K562 (cell line): ENCODE results near the gene SOS1. TPM values are rescaled to one million over a fixed set of nuclear protein-coding genes. Genes with fewer than 3 reads are reported as not detected.

ENCODE experiments used
- CBFA2T3 ChIP-seq: fragments of 450-650 bp; IDR thresholded peaks from 2 replicates; pipeline ENCODE4 v1.6.1; 2017
- EGR1 ChIP-seq: fragments of 450-650 bp; conservative IDR thresholded peaks from 2 replicates; pipeline ENCODE4 v1.6.1; 2017; ENCODE audit warnings: mild to moderate bottlenecking
- EHMT2 ChIP-seq: fragments of 450-650 bp; IDR thresholded peaks from 2 replicates; pipeline ENCODE4 v1.6.1; 2018; ENCODE audit warnings: antibody characterized with exemption
- EP300 ChIP-seq: IDR thresholded peaks from 2 replicates; pipeline ENCODE4 v1.6.1; 2012; ENCODE audit warnings: low read length, improper control_type of control experiment
- ETV1 ChIP-seq: fragments of 450-650 bp; conservative IDR thresholded peaks from 2 replicates; pipeline ENCODE4 v1.6.1; 2016; ENCODE audit warnings: missing genetic modification characterization, control low read depth, low read depth, missing compliant biosample characterization
- FOXJ2 ChIP-seq: fragments of 200-800 bp; sonication (Bioruptor generic); IDR thresholded peaks from 2 replicates; pipeline ENCODE4 v1.6.1; 2016; ENCODE audit warnings: missing genetic modification characterization, missing compliant biosample characterization
- HNRNPLL ChIP-seq: fragments of 200-400 bp; formaldehyde crosslinking; IDR thresholded peaks from 2 replicates; pipeline ENCODE4 v1.6.1; 2017; ENCODE audit warnings: low read length, low read depth, mild to moderate bottlenecking; ENCODE audit not compliant: poor library complexity, severe bottlenecking
- MCM3 ChIP-seq: fragments of 450-650 bp; IDR thresholded peaks from 2 replicates; pipeline ENCODE4 v1.6.1; 2016
- MCM5 ChIP-seq: fragments of 450-650 bp; IDR thresholded peaks from 2 replicates; pipeline ENCODE4 v1.6.1; 2016; ENCODE audit warnings: low read depth
- MYNN ChIP-seq, 2 experiments: sonication (generic); formaldehyde crosslinking in 1 of 2; IDR thresholded peaks; 2 replicates each; pipeline versions ENCODE4 v1.5.0 to v1.6.1; 2016 to 2020; ENCODE audit warnings: antibody characterized with exemption in 1 of 2, missing genetic modification reagents in 1 of 2
- POLR2B ChIP-seq: fragments of 450-650 bp; IDR thresholded peaks from 2 replicates; pipeline ENCODE4 v1.6.1; 2018; ENCODE audit warnings: low read depth; ENCODE audit not compliant: partially characterized antibody
- POLR3A ChIP-seq: IDR thresholded peaks from 2 replicates; pipeline ENCODE4 v1.6.1; 2011; ENCODE audit warnings: borderline replicate concordance, mild to moderate bottlenecking, moderate library complexity; ENCODE audit not compliant: insufficient read length, insufficient read depth; ENCODE audit errors: extremely low read depth
- PTRF ChIP-seq: fragments of 450-650 bp; IDR thresholded peaks from 2 replicates; pipeline ENCODE4 v1.6.1; 2016; ENCODE audit warnings: mild to moderate bottlenecking, missing genetic modification characterization, missing compliant biosample characterization
- SRSF1 ChIP-seq: fragments of 200-400 bp; formaldehyde crosslinking; IDR thresholded peaks from 2 replicates; pipeline ENCODE4 v1.6.1; 2017; ENCODE audit warnings: mild to moderate bottlenecking, low read depth, low read length, moderate library complexity
- TCF3 ChIP-seq: sonication (generic); formaldehyde crosslinking; IDR thresholded peaks from 2 replicates; pipeline ENCODE4 v1.4.0; 2020; ENCODE audit warnings: mild to moderate bottlenecking, missing genetic modification reagents
- ZKSCAN8 ChIP-seq: fragments of 200-800 bp; sonication (Bioruptor generic); IDR thresholded peaks from 2 replicates; pipeline ENCODE4 v1.6.1; 2016; ENCODE audit warnings: missing genetic modification characterization, missing compliant biosample characterization
- ZNF778 ChIP-seq: fragments of 450-650 bp; formaldehyde crosslinking; IDR thresholded peaks from 2 replicates; pipeline ENCODE4 v1.4.0; 2020; ENCODE audit warnings: mild to moderate bottlenecking, moderate library complexity
- ZSCAN29 ChIP-seq: fragments of 450-650 bp; IDR thresholded peaks from 2 replicates; pipeline ENCODE4 v1.6.1; 2017
- polyA plus RNA-seq, 8 experiments: library from polyadenylated mRNA; depleted of rRNA in 4 of 8; stranded (reverse) in 5 of 8; unstranded in 3 of 8; fragments of >200 nt; fragmentation: Nextera tagmentation in 2 of 8; fragmentation: Illumina TruSeq in 1 of 8; extraction: Ambion mirVana in 2 of 8; extraction: Trizol in 1 of 8; gene quantifications; 2 replicates each; pipeline versions ENCODE4 v1.2.1 to v1.2.3, GENCODE V29; 2011 to 2014; ENCODE audit warnings: inconsistent platforms in 1 of 8, missing spikeins in 1 of 8
- total RNA-seq, 7 experiments: library from RNA; depleted of rRNA in 6 of 7; stranded (reverse); fragments of >200 nt in 6 of 7; fragmentation: Illumina TruSeq in 2 of 7; extraction: Trizol in 2 of 7; gene quantifications; 2 replicates each; pipeline versions ENCODE4 v1.2.1 to v1.2.3, GENCODE V29; 2011 to 2021; ENCODE audit warnings: low replicate concordance in 1 of 7
- TF ChIP-seq, protein P1 (sequence below): sonication (generic); formaldehyde crosslinking; IDR thresholded peaks from 2 replicates; pipeline ENCODE4 v1.8.1; 2023; ENCODE audit warnings: mild to moderate bottlenecking, missing genetic modification reagents
- TF ChIP-seq, protein P2 (sequence below): fragments of 250-450 bp; sonication (Bioruptor Pico); IDR thresholded peaks from 2 replicates; pipeline ENCODE4 v1.5.0; 2021
- TF ChIP-seq, protein P3 (sequence below): fragments of 250-450 bp; sonication (Bioruptor Pico); IDR thresholded peaks from 2 replicates; pipeline ENCODE4 v1.5.0; 2022; ENCODE audit warnings: mild to moderate bottlenecking
- TF ChIP-seq, protein P4 (sequence below), 3 experiments: fragments of 200-800 bp in 1 of 3; fragments of 250-450 bp in 1 of 3; fragments of 450-650 bp in 1 of 3; sonication (Bioruptor Pico) in 1 of 3; sonication (Bioruptor generic) in 1 of 3; formaldehyde crosslinking in 1 of 3; IDR thresholded peaks; 2 replicates each; pipeline versions ENCODE4 v1.6.1 to v1.8.0; 2016 to 2022; ENCODE audit warnings: mild to moderate bottlenecking in 2 of 3, missing genetic modification characterization in 2 of 3, missing compliant biosample characterization in 1 of 3, moderate library complexity in 1 of 3

The SOS1 gene
- total and polyA plus RNA-seq, 9 of the 15 experiments (the other 6 are each of a cell fraction or from before 2014, with no cell fraction given), result 2.5 to 27.1 (median 16.3) TPM

DNA sequence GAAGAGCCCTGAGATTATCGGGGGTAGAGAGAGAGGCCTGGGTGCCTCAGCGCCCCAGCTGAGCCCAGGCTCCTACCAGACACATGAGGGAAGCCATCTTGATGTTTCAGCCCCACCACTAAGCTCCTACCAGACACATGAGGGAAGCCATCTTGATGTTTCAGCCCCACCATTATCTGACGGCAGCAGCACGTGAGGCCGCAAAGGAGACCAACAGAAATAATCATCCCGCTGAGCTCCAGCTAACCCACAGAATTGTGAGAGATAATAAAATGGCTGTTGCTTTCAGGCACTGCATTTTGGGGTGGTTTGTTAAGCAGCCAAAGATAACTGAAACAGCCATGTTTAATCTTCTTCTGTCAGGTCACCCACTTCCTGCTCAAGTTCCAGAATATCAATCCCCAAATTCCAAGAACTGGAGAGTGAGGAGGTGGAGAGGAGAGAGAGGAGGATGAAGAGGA is 29.3 kb upstream of the SOS1 start (continued):
- TF ChIP-seq, protein P1, sequence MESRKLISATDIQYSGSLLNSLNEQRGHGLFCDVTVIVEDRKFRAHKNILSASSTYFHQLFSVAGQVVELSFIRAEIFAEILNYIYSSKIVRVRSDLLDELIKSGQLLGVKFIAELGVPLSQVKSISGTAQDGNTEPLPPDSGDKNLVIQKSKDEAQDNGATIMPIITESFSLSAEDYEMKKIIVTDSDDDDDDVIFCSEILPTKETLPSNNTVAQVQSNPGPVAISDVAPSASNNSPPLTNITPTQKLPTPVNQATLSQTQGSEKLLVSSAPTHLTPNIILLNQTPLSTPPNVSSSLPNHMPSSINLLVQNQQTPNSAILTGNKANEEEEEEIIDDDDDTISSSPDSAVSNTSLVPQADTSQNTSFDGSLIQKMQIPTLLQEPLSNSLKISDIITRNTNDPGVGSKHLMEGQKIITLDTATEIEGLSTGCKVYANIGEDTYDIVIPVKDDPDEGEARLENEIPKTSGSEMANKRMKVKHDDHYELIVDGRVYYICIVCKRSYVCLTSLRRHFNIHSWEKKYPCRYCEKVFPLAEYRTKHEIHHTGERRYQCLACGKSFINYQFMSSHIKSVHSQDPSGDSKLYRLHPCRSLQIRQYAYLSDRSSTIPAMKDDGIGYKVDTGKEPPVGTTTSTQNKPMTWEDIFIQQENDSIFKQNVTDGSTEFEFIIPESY (CRISPR knock-in tag), result no peak
- peak; percentile 91 for TF ChIP-seq ZKSCAN8 (CRISPR knock-in tag)
- no peak for TF ChIP-seq SRSF1
- peak; percentile 70 for TF ChIP-seq CBFA2T3
- TF ChIP-seq ETV1 (tag), result peak; percentile 53; the same call in 1 of the 2 replicates
- no peak for TF ChIP-seq POLR3A
- no peak for TF ChIP-seq POLR2B
- TF ChIP-seq, protein P2, sequence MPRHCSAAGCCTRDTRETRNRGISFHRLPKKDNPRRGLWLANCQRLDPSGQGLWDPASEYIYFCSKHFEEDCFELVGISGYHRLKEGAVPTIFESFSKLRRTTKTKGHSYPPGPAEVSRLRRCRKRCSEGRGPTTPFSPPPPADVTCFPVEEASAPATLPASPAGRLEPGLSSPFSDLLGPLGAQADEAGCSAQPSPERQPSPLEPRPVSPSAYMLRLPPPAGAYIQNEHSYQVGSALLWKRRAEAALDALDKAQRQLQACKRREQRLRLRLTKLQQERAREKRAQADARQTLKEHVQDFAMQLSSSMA, result no peak
- no peak for TF ChIP-seq HNRNPLL
- TF ChIP-seq EP300, result peak; percentile 69; the same call in 1 of the 2 replicates
- TF ChIP-seq TCF3, result peak; percentile 76
- no peak for TF ChIP-seq MCM5
- TF ChIP-seq MYNN (IDR thresholded peaks at IDR 0.05), result no peak
- no peak for TF ChIP-seq MYNN (CRISPR knock-in tag; IDR thresholded peaks at IDR 0.05)
- no peak for TF ChIP-seq ZNF778 (CRISPR knock-in tag)
- TF ChIP-seq, protein P3, sequence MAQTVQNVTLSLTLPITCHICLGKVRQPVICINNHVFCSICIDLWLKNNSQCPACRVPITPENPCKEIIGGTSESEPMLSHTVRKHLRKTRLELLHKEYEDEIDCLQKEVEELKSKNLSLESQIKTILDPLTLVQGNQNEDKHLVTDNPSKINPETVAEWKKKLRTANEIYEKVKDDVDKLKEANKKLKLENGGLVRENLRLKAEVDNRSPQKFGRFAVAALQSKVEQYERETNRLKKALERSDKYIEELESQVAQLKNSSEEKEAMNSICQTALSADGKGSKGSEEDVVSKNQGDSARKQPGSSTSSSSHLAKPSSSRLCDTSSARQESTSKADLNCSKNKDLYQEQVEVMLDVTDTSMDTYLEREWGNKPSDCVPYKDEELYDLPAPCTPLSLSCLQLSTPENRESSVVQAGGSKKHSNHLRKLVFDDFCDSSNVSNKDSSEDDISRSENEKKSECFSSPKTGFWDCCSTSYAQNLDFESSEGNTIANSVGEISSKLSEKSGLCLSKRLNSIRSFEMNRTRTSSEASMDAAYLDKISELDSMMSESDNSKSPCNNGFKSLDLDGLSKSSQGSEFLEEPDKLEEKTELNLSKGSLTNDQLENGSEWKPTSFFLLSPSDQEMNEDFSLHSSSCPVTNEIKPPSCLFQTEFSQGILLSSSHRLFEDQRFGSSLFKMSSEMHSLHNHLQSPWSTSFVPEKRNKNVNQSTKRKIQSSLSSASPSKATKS (CRISPR knock-in tag), result peak; percentile 80; the same call in 1 of the 2 replicates
- TF ChIP-seq ZSCAN29, result no peak
- TF ChIP-seq PTRF (tag), result peak; percentile 90
- TF ChIP-seq, protein P4, sequence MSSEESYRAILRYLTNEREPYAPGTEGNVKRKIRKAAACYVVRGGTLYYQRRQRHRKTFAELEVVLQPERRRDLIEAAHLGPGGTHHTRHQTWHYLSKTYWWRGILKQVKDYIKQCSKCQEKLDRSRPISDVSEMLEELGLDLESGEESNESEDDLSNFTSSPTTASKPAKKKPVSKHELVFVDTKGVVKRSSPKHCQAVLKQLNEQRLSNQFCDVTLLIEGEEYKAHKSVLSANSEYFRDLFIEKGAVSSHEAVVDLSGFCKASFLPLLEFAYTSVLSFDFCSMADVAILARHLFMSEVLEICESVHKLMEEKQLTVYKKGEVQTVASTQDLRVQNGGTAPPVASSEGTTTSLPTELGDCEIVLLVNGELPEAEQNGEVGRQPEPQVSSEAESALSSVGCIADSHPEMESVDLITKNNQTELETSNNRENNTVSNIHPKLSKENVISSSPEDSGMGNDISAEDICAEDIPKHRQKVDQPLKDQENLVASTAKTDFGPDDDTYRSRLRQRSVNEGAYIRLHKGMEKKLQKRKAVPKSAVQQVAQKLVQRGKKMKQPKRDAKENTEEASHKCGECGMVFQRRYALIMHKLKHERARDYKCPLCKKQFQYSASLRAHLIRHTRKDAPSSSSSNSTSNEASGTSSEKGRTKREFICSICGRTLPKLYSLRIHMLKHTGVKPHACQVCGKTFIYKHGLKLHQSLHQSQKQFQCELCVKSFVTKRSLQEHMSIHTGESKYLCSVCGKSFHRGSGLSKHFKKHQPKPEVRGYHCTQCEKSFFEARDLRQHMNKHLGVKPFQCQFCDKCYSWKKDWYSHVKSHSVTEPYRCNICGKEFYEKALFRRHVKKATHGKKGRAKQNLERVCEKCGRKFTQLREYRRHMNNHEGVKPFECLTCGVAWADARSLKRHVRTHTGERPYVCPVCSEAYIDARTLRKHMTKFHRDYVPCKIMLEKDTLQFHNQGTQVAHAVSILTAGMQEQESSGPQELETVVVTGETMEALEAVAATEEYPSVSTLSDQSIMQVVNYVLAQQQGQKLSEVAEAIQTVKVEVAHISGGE (CRISPR knock-in tag; IDR thresholded peaks at IDR 0.05), result peak in 1 of 3 experiments; percentile 85; a peak in 2 of 6 replicates
- no peak for TF ChIP-seq MCM3
- no peak for TF ChIP-seq FOXJ2 (tag)
- no peak for TF ChIP-seq EGR1
- TF ChIP-seq EHMT2, result no peak
